Measurements from ENCODE around the gene GMEB1.
A peak's percentile ranks its signal among the peaks of the same experiment; 100 is the strongest.
"Not testable (repeated sequence)": the region's sequence is repeated elsewhere in the genome, so short reads cannot be mapped to it uniquely, and the experiment has no call there.

Gene GMEB1

GRCh38 chr1:28718586-28719331, 50.2 kb downstream of the GMEB1 start:
- Histone ChIP-seq H3K4me3 (ENCODE audit: insufficient read length, low read depth) (no peak overlapping the region), H3K4me1 (ENCODE audit: insufficient read depth, insufficient read length) (peaks cover 2% of the 10 kb centered on the region), H3K27me3 (ENCODE audit: insufficient read depth, insufficient read length) (no peaks in the 10 kb centered on the region), H3K9ac (ENCODE audit: insufficient read length, low read depth) (no peak overlapping the region), H3K9me3 (ENCODE audit: insufficient read depth, low read length) (no peaks in the 10 kb centered on the region), H3K36me3 (ENCODE audit: insufficient read depth, insufficient read length, low read length) (peaks cover 14% of the 10 kb centered on the region)
- no peak for DNase-seq (ENCODE audit: low read depth, low spot score)
- TF ChIP-seq SUZ12 (IDR thresholded peaks at IDR 0.05; ENCODE audit: extremely low read depth, insufficient read depth, insufficient read length) (no peak), ZNF274 (IDR thresholded peaks at IDR 0.05; ENCODE audit: low read depth, low read length) (no peak), YY1 (IDR thresholded peaks at IDR 0.05; ENCODE audit: insufficient read depth, insufficient read length) (no peak)

DNA sequence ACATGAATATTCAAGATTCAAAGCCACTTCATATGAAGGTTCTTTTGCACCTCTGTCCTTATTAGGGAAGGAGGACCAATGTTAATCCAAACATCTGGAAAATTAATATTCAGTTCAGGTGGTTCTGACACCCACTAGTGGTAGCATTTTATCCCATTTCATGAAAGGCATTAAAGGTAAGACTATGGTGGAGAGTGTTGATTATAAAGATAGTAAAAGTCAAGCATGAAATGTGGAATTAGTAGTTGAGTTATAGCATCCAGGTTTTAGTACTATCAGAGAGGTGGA, 50.7 kb downstream of the GMEB1 start:
- no peak for DNase-seq (ENCODE audit: low read depth, low spot score)
- no peak overlapping the region for H3K9ac ChIP-seq (ENCODE audit: insufficient read length, low read depth)

DNA sequence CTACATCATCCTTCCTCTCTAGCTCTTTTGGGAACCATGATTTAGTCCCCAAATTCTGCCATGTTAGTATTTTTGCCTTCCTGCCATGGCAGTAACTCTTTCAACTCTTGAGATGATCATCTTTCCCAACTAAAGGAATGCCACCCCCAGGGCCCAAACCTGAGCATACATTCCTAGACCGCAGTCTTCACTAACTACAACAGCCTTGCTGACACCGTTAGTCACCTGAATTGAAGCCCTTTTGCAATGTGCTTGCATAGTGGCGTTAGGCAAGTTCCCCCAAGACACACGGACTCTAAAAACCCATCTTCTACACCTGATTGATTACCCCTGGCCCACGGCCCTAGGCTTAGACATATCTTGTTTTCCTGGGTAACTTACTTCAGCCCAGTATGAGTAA, 51.8 kb downstream of the GMEB1 start:
- Histone ChIP-seq H3K4me3 (ENCODE audit: insufficient read length, low read depth) (no peak overlapping the region), H3K27me3 (ENCODE audit: insufficient read depth, insufficient read length) (no peaks in the 10 kb centered on the region), H3K9ac (ENCODE audit: insufficient read length, low read depth) (no peak overlapping the region), H3K36me3 (ENCODE audit: insufficient read depth, insufficient read length, low read length) (no peaks in the 10 kb centered on the region), H3K4me1 (ENCODE audit: insufficient read depth, insufficient read length) (peaks cover 2% of the 10 kb centered on the region), H3K9me3 (ENCODE audit: insufficient read depth, low read length) (no peaks in the 10 kb centered on the region)
- TF ChIP-seq SUZ12 (IDR thresholded peaks at IDR 0.05; ENCODE audit: extremely low read depth, insufficient read depth, insufficient read length) (no peak), YY1 (IDR thresholded peaks at IDR 0.05; ENCODE audit: insufficient read depth, insufficient read length) (no peak), ZNF274 (IDR thresholded peaks at IDR 0.05; ENCODE audit: low read depth, low read length) (no peak)
- DNase-seq (ENCODE audit: low read depth, low spot score), result no peak

More for the DNA sequence above, 50.7 kb downstream of the GMEB1 start:
- Histone ChIP-seq H3K27me3 (ENCODE audit: insufficient read depth, insufficient read length) (no peaks in the 10 kb centered on the region), H3K4me1 (ENCODE audit: insufficient read depth, insufficient read length) (peaks cover 2% of the 10 kb centered on the region), H3K9me3 (ENCODE audit: insufficient read depth, low read length) (no peaks in the 10 kb centered on the region), H3K36me3 (ENCODE audit: insufficient read depth, insufficient read length, low read length) (peaks cover 9% of the 10 kb centered on the region), H3K4me3 (ENCODE audit: insufficient read length, low read depth) (no peak overlapping the region)
- TF ChIP-seq YY1 (IDR thresholded peaks at IDR 0.05; ENCODE audit: insufficient read depth, insufficient read length) (no peak), ZNF274 (IDR thresholded peaks at IDR 0.05; ENCODE audit: low read depth, low read length) (no peak), SUZ12 (IDR thresholded peaks at IDR 0.05; ENCODE audit: extremely low read depth, insufficient read depth, insufficient read length) (no peak)

DNA sequence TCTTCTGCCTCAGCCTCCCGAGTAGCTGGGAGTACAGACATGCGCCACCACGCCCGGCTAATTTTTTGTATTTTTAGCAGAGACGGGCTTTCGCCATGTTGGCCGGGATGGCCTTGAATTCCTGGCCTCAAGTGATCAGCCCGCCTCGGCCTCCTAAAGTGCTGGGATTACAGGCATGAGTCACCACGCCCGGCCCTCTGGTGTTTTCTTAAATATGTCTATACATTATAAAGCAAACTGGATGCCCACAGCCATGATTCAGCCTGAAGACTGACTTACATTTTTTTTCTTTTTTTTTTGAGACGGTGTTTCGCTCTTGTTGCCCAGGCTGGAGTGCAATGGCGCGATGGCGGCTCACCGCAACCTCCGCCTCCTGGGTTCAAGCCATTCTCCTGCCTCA, 53.3 kb downstream of the GMEB1 start:
- not testable (repeated sequence) for H3K4me3 ChIP-seq (ENCODE audit: insufficient read length, low read depth); H3K36me3 ChIP-seq (ENCODE audit: insufficient read depth, insufficient read length, low read length); H3K9me3 ChIP-seq (ENCODE audit: insufficient read depth, low read length); H3K9ac ChIP-seq (ENCODE audit: insufficient read length, low read depth); DNase-seq (ENCODE audit: low read depth, low spot score); H3K27me3 ChIP-seq (ENCODE audit: insufficient read depth, insufficient read length); H3K4me1 ChIP-seq (ENCODE audit: insufficient read depth, insufficient read length)

DNA sequence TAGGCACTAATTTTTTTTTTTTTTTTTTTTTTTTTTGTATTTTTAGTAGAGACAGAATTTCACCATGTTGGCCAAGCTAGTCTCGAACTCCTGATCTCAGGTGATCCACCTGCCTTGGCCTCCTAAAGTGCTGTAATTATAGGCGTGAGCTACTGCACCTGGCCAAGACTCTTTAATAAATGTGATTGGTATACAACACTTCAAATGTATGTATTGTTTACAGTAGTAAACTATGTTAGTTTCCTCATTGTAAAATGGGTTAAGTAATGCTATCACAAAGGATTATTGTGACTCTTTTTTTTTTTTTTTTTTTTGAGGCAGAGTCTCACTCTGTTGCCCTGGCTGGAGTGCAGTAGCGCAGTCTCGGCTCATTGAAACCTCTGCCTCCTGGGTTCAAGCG, 56.8 kb downstream of the GMEB1 start:
- not testable (repeated sequence) for H3K9me3 ChIP-seq (ENCODE audit: insufficient read depth, low read length); H3K4me3 ChIP-seq (ENCODE audit: insufficient read length, low read depth); DNase-seq (ENCODE audit: low read depth, low spot score); H3K27me3 ChIP-seq (ENCODE audit: insufficient read depth, insufficient read length); H3K9ac ChIP-seq (ENCODE audit: insufficient read length, low read depth); H3K36me3 ChIP-seq (ENCODE audit: insufficient read depth, insufficient read length, low read length); H3K4me1 ChIP-seq (ENCODE audit: insufficient read depth, insufficient read length)

GRCh38 chr1:28735961-28736449, 67.4 kb downstream of the GMEB1 start:
- Histone ChIP-seq H3K27me3 (ENCODE audit: insufficient read depth, insufficient read length) (no peaks in the 10 kb centered on the region), H3K9ac (ENCODE audit: insufficient read length, low read depth) (peak overlapping the region; percentile 99), H3K4me3 (ENCODE audit: insufficient read length, low read depth) (peak overlapping the region; percentile 99), H3K4me1 (ENCODE audit: insufficient read depth, insufficient read length) (peaks cover 8% of the 10 kb centered on the region), H3K36me3 (ENCODE audit: insufficient read depth, insufficient read length, low read length) (peaks cover 31% of the 10 kb centered on the region), H3K9me3 (ENCODE audit: insufficient read depth, low read length) (no peaks in the 10 kb centered on the region)
- DNase-seq (ENCODE audit: low read depth, low spot score), result no peak
- TF ChIP-seq ZNF274 (IDR thresholded peaks at IDR 0.05; ENCODE audit: low read depth, low read length) (no peak), SUZ12 (IDR thresholded peaks at IDR 0.05; ENCODE audit: extremely low read depth, insufficient read depth, insufficient read length) (no peak), YY1 (IDR thresholded peaks at IDR 0.05; ENCODE audit: insufficient read depth, insufficient read length) (no peak)

DNA sequence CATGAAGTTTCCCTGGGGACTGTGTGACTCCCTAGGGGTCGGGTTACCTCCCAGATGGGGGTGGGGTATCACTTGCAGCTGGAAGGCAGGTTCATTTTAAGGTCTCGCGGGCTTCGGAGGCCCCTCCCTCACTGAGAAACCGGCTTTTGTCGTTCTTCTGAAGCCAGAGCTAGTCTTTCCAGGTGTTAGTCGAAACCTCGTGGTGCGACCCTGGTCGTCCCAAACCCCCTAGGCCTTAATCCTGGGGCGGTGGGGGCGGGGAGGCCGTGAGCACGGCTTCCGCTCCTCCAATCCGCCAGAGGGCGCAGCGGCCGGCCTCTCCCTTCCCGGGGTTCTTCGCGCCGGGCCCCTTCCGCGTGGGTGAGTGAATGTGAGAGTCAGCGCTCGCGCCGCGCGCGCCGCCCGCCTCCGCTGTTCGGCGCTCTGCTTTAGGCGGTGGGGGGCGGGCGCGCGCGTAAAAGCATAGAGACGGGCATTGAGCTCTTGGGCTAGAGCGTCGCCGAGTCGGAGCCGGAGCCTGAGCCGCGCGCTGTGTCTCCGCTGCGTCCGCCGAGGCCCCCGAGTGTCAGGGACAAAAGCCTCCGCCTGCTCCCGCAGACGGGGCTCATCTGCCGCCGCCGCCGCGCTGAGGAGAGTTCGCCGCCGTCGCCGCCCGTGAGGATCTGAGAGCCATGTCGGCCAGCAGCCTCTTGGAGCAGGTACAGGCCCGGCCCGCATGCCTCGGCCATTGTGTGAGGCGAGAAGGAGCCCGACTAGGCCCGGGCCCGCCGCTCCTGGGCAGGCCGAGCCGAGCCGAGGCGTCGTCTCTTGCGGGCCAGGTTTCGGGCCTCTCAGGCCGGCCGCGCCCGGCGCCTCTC, 68.1 kb downstream of the GMEB1 start, which contains the start of gene YTHDF2:
Gene YTHDF2 (plus strand): TSS at position 491 of the 857 bp plus-strand sequence. CDS start 181 bp downstream, at position 672.
- Histone ChIP-seq H3K36me3 (ENCODE audit: insufficient read depth, insufficient read length, low read length) (peaks cover 38% of the 10 kb centered on the region), H3K27me3 (ENCODE audit: insufficient read depth, insufficient read length) (no peaks in the 10 kb centered on the region), H3K9me3 (ENCODE audit: insufficient read depth, low read length) (no peaks in the 10 kb centered on the region), H3K9ac (ENCODE audit: insufficient read length, low read depth) (peak within 1 kb of the TSS; percentile 99), H3K4me3 (ENCODE audit: insufficient read length, low read depth) (peak within 1 kb of the TSS; percentile 99), H3K4me1 (ENCODE audit: insufficient read depth, insufficient read length) (peaks cover 11% of the 10 kb centered on the region)
- no peak for TF ChIP-seq SUZ12 (IDR thresholded peaks at IDR 0.05; ENCODE audit: extremely low read depth, insufficient read depth, insufficient read length)
- no peak for TF ChIP-seq ZNF274 (IDR thresholded peaks at IDR 0.05; ENCODE audit: low read depth, low read length)
- TF ChIP-seq YY1 (IDR thresholded peaks at IDR 0.05; ENCODE audit: insufficient read depth, insufficient read length), result no peak
- DNase-seq (ENCODE audit: low read depth, low spot score), result peak; percentile 98

All from NT2/D1 (cell line).